Stimulated activated CD4-positive, alpha-beta T cell treated with anti-CD3 and anti-CD28 coated beads, Interleukin-2, amount 100 ng/mL, for 24 hours (primary cell): ENCODE results near the gene KIF5B.
"Not testable (repeated sequence)": the region's sequence is repeated elsewhere in the genome, so short reads cannot be mapped to it uniquely, and the experiment has no call there.

Source experiments
- DNase-seq, 2 donors: peaks; one replicate each; pipeline ENCODE4 v3.0.0-alpha.2; 2020

KIF5B gene

GRCh38 chr10:32005050-32005449 lies 51.2 kb downstream of the KIF5B start:
- peak in 1 of 2 donors; percentile 27 for DNase-seq

- no peak for DNase-seq
Observed at GRCh38 chr10:32004161-32004591, 52.0 kb downstream of the KIF5B start.

GRCh38 chr10:32002531-32002930 lies 53.7 kb downstream of the KIF5B start:
- no peak for DNase-seq

- DNase-seq = no peak
Observed at GRCh38 chr10:32000937-32001336, 55.3 kb downstream of the KIF5B start.

GRCh38 chr10:31999836-32000235 lies 56.4 kb downstream of the KIF5B start:
- DNase-seq = no peak

GRCh38 chr10:31999070-31999660 lies 57.1 kb downstream of the KIF5B start:
- no peak for DNase-seq

GRCh38 chr10:31994926-31995325 lies 61.3 kb downstream of the KIF5B start:
- DNase-seq = no peak

GRCh38 chr10:31990937-31991336 lies 65.3 kb downstream of the KIF5B start:
- DNase-seq = no peak

- DNase-seq = not testable (repeated sequence)
Observed at GRCh38 chr10:31987786-31988185, 68.4 kb downstream of the KIF5B start.

- no peak for DNase-seq
Observed at GRCh38 chr10:31982111-31982510, 74.1 kb downstream of the KIF5B start.

- DNase-seq = no peak
Observed at GRCh38 chr10:31980471-31980870, 75.8 kb downstream of the KIF5B start.

- DNase-seq = not testable (repeated sequence)
Observed at GRCh38 chr10:31979071-31979470, 77.2 kb downstream of the KIF5B start.

- DNase-seq = no peak
Observed at GRCh38 chr10:31978156-31978483, 78.1 kb downstream of the KIF5B start.

GRCh38 chr10:31977440-31978155 lies 78.6 kb downstream of the KIF5B start:
- DNase-seq = no peak

GRCh38 chr10:31975157-31975765 lies 81.0 kb downstream of the KIF5B start:
- no peak for DNase-seq

- DNase-seq = no peak
Observed at GRCh38 chr10:31974434-31975124, 81.6 kb downstream of the KIF5B start.

GRCh38 chr10:31972519-31973041 lies 83.6 kb downstream of the KIF5B start:
- DNase-seq = no peak

GRCh38 chr10:31969847-31970246 lies 86.4 kb downstream of the KIF5B start:
- not testable (repeated sequence) for DNase-seq

- no peak for DNase-seq
Observed at GRCh38 chr10:31963589-31963980, 92.6 kb downstream of the KIF5B start.

GRCh38 chr10:31962826-31963588 lies 93.2 kb downstream of the KIF5B start:
- no peak for DNase-seq

- DNase-seq = no peak
Observed at GRCh38 chr10:31961277-31962074, 94.7 kb downstream of the KIF5B start.
